H9 (cell line): ENCODE measurements around the gene CDYL2. TPM values are rescaled to one million over a fixed set of nuclear protein-coding genes. Genes with fewer than 3 reads are reported as not detected.
"Not testable (repeated sequence)": the region's sequence is repeated elsewhere in the genome, so short reads cannot be mapped to it uniquely, and the experiment has no call there.

ENCODE experiments used
- DNase-seq: peaks from one replicate; pipeline ENCODE4 v3.0.0-alpha.2; 2017
- H2AFZ ChIP-seq: one replicate; pipeline ENCODE4 v1.6.1; 2013; ENCODE audit warnings: mild to moderate bottlenecking, low read length, control low read depth, moderate library complexity
- H2AK5ac ChIP-seq: 2 replicates; pipeline ENCODE4 v1.6.1; 2013; ENCODE audit warnings: low read length, control low read depth, mixed read lengths; ENCODE audit not compliant: insufficient read length
- H2BK120ac ChIP-seq: one replicate; pipeline ENCODE4 v1.6.1; 2013; ENCODE audit warnings: low read depth, mild to moderate bottlenecking, low read length, control low read depth, inconsistent platforms; ENCODE audit not compliant: poor library complexity, severe bottlenecking
- H2BK12ac ChIP-seq: 2 replicates; pipeline ENCODE4 v1.6.1; 2013; ENCODE audit warnings: low read length, control low read depth, mixed read lengths, low read depth; ENCODE audit not compliant: insufficient read length
- H2BK15ac ChIP-seq: 2 replicates; pipeline ENCODE4 v1.6.1; 2013; ENCODE audit warnings: low read depth, low read length, control low read depth
- H2BK20ac ChIP-seq: one replicate; pipeline ENCODE4 v1.6.1; 2013; ENCODE audit warnings: low read depth, mild to moderate bottlenecking, low read length, control low read depth, inconsistent platforms; ENCODE audit not compliant: poor library complexity, severe bottlenecking
- H2BK5ac ChIP-seq: 2 replicates; pipeline ENCODE4 v1.6.1; 2013; ENCODE audit warnings: low read length, control low read depth, mixed read lengths; ENCODE audit not compliant: insufficient read length
- H3K14ac ChIP-seq: 2 replicates; pipeline ENCODE4 v1.6.1; 2013; ENCODE audit warnings: low read length, control low read depth; ENCODE audit not compliant: insufficient read depth
- H3K18ac ChIP-seq: 2 replicates; pipeline ENCODE4 v1.6.1; 2013; ENCODE audit warnings: low read depth, mild to moderate bottlenecking, mixed read lengths, low read length, control low read depth; ENCODE audit not compliant: insufficient read length
- H3K23ac ChIP-seq: 2 replicates; pipeline ENCODE4 v1.6.1; 2013; ENCODE audit warnings: low read length, control low read depth, mixed read lengths, low read depth; ENCODE audit not compliant: insufficient read length
- H3K23me2 ChIP-seq: 2 replicates; pipeline ENCODE4 v1.6.1; 2013; ENCODE audit warnings: low read depth, mild to moderate bottlenecking, mixed read lengths, low read length, control low read depth; ENCODE audit not compliant: insufficient read length, poor library complexity, severe bottlenecking
- H3K27ac ChIP-seq: 2 replicates; pipeline ENCODE4 v1.5.1; 2013; ENCODE audit warnings: low read length, control low read depth, mixed read lengths, low read depth; ENCODE audit not compliant: insufficient read length
- H3K27me3 ChIP-seq: 2 replicates; pipeline ENCODE4 v1.6.1; 2013; ENCODE audit warnings: low read length, control low read depth, inconsistent platforms; ENCODE audit not compliant: insufficient read depth
- H3K4ac ChIP-seq: 2 replicates; pipeline ENCODE4 v1.6.1; 2013; ENCODE audit warnings: low read depth, mild to moderate bottlenecking, control low read depth, inconsistent platforms, low read length, moderate library complexity
- H3K4me1 ChIP-seq: 2 replicates; pipeline ENCODE4 v1.6.1; 2013; ENCODE audit warnings: low read length, control low read depth, inconsistent platforms; ENCODE audit not compliant: insufficient read depth
- H3K4me2 ChIP-seq: 2 replicates; pipeline ENCODE4 v1.6.1; 2013; ENCODE audit warnings: low read length, control low read depth, mixed read lengths; ENCODE audit not compliant: insufficient read length, insufficient read depth
- H3K56ac ChIP-seq: 2 replicates; pipeline ENCODE4 v1.6.1; 2013; ENCODE audit warnings: low read depth, mild to moderate bottlenecking, mixed read lengths, low read length, control low read depth; ENCODE audit not compliant: insufficient read length
- H3K79me1 ChIP-seq: 2 replicates; pipeline ENCODE4 v1.6.1; 2013; ENCODE audit warnings: low read depth, mild to moderate bottlenecking, moderate library complexity, low read length, control low read depth, inconsistent platforms; ENCODE audit not compliant: insufficient read depth, poor library complexity, severe bottlenecking
- H3K79me2 ChIP-seq: 2 replicates; pipeline ENCODE4 v1.6.1; 2013; ENCODE audit warnings: low read length, control low read depth, inconsistent platforms; ENCODE audit not compliant: insufficient read depth
- H3K9ac ChIP-seq: 2 replicates; pipeline ENCODE4 v1.6.1; 2013; ENCODE audit warnings: low read length, control low read depth, mixed read lengths; ENCODE audit not compliant: insufficient read length; ENCODE audit errors: extremely low read depth
- H3K9me3 ChIP-seq: one replicate; pipeline ENCODE4 v1.6.1; 2013; ENCODE audit warnings: low read depth, low read length, inconsistent platforms; ENCODE audit not compliant: control insufficient read depth
- H3T11ph ChIP-seq: one replicate; pipeline ENCODE4 v1.6.1; 2013; ENCODE audit warnings: mild to moderate bottlenecking, low read length, control low read depth, inconsistent platforms
- H4K20me1 ChIP-seq: one replicate; pipeline ENCODE4 v1.6.1; 2013; ENCODE audit not compliant: control insufficient read depth, insufficient read length, insufficient read depth
- H4K5ac ChIP-seq: 2 replicates; pipeline ENCODE4 v1.6.1; 2013; ENCODE audit warnings: low read depth, mild to moderate bottlenecking, mixed read lengths, low read length, control low read depth; ENCODE audit not compliant: insufficient read length
- H4K8ac ChIP-seq: replicated peaks from 2 replicates; pipeline ENCODE4 v1.6.1; 2013; ENCODE audit warnings: low read length, control low read depth, mixed read lengths, low read depth; ENCODE audit not compliant: insufficient read length
- H4K91ac ChIP-seq: 2 replicates; pipeline ENCODE4 v1.6.1; 2013; ENCODE audit warnings: low read depth, mild to moderate bottlenecking, moderate library complexity, mixed read lengths, low read length, control low read depth; ENCODE audit not compliant: insufficient read length
- H3K27ac Mint-ChIP-seq, 3 experiments: 2 replicates in 2 of 3; 3 replicates in 1 of 3; pipeline ENCODE4 v1.8.0; 2020 to 2021; ENCODE audit warnings: mixed read lengths in 3 of 3, mild to moderate bottlenecking in 1 of 3, moderate library complexity in 1 of 3
- H3K27me3 Mint-ChIP-seq: 2 replicates; pipeline ENCODE4 v1.8.0; 2021; ENCODE audit warnings: low read depth, mild to moderate bottlenecking, moderate library complexity, mixed read lengths
- H3K36me3 Mint-ChIP-seq, 3 experiments: 2 replicates in 2 of 3; 3 replicates in 1 of 3; pipeline ENCODE4 v1.8.0; 2020 to 2021; ENCODE audit warnings: low read depth in 3 of 3, mixed read lengths in 3 of 3; ENCODE audit not compliant: insufficient read depth in 1 of 3
- H3K4me1 Mint-ChIP-seq, 2 experiments: 2 replicates each; pipeline ENCODE4 v1.8.0; 2020; ENCODE audit warnings: mixed read lengths in 2 of 2
- H3K4me3 Mint-ChIP-seq, 2 experiments: 2 replicates in 1 of 2; 3 replicates in 1 of 2; pipeline ENCODE4 v1.8.0; 2020 to 2021; ENCODE audit warnings: mild to moderate bottlenecking in 2 of 2, mixed read lengths in 2 of 2, moderate library complexity in 1 of 2
- H3K9me3 Mint-ChIP-seq, 2 experiments: 2 replicates in 1 of 2; 3 replicates in 1 of 2; pipeline ENCODE4 v1.8.0; 2020; ENCODE audit warnings: mild to moderate bottlenecking in 2 of 2, mixed read lengths in 2 of 2, moderate library complexity in 1 of 2
- WGBS: extraction: QIAGEN DNeasy Blood & Tissue Kit; methylation state at CpG from one replicate; pipeline ENCODE4 v1.1.7; 2013; ENCODE audit warnings: missing lambda C conversion rate, low lambda C conversion rate, mixed read lengths; ENCODE audit not compliant: insufficient read length; ENCODE audit errors: extremely low coverage; 5-methylcytosine and 5-hydroxymethylcytosine counted together
- total RNA-seq: library from RNA; stranded (reverse); gene quantifications from 2 replicates; pipeline ENCODE4 v1.2.1, GENCODE V29; 2021
- TF ChIP-seq, protein P1 (sequence below): fragments of 200-600 bp; sonication (generic); conservative IDR thresholded peaks from 3 replicates; pipeline ENCODE4 v1.8.0; 2021; ENCODE audit warnings: antibody characterized with exemption, mild to moderate bottlenecking

CDYL2 gene
- total RNA-seq, 1 experiment from 2014 or later, result 4.2 TPM

DNA sequence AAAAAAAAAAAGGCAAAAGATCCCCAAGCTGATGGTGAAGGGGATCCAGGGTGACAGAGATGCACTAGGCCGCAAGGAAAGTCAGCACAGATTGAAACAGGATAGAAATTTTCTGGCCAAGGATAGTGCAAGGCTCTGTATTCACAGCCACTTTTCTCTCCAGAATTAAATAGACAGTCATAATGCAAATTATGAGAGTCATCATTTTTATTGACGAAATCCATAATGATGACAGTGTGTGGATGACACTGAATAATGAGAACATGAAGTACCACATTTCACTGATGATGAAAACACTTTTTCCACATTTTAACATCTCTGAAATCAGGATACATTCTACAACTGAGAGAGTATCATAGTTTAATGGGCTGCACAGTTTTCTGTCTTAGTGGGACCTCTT is 72.5 kb downstream of the CDYL2 start:
- no CpG with 5 or more reads among the region's 2 CpGs for WGBS
- H4K91ac ChIP-seq, result no peak overlapping the region
- no peak overlapping the region for H4K5ac ChIP-seq
- no peak overlapping the region for H2AK5ac ChIP-seq
- H2BK120ac ChIP-seq, result no peak overlapping the region
- no peaks in the 10 kb centered on the region for H3K9me3 ChIP-seq
- H2BK12ac ChIP-seq, result no peak overlapping the region
- H3K18ac ChIP-seq, result no peak overlapping the region
- H3T11ph ChIP-seq, result no peak overlapping the region
- H2BK20ac ChIP-seq, result no peak overlapping the region
- no peaks in the 10 kb centered on the region for H3K79me1 ChIP-seq
- no peak overlapping the region for H3K27ac Mint-ChIP-seq
- TF ChIP-seq, protein P1, sequence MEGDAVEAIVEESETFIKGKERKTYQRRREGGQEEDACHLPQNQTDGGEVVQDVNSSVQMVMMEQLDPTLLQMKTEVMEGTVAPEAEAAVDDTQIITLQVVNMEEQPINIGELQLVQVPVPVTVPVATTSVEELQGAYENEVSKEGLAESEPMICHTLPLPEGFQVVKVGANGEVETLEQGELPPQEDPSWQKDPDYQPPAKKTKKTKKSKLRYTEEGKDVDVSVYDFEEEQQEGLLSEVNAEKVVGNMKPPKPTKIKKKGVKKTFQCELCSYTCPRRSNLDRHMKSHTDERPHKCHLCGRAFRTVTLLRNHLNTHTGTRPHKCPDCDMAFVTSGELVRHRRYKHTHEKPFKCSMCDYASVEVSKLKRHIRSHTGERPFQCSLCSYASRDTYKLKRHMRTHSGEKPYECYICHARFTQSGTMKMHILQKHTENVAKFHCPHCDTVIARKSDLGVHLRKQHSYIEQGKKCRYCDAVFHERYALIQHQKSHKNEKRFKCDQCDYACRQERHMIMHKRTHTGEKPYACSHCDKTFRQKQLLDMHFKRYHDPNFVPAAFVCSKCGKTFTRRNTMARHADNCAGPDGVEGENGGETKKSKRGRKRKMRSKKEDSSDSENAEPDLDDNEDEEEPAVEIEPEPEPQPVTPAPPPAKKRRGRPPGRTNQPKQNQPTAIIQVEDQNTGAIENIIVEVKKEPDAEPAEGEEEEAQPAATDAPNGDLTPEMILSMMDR, result no peak
- peaks cover 5 to 21% of the 10 kb centered on the region in 2 experiments; a peak in 4 of 5 replicates for H3K9me3 Mint-ChIP-seq
- H2BK15ac ChIP-seq, result no peak overlapping the region
- H3K79me2 ChIP-seq, result no peaks in the 10 kb centered on the region
- H3K9ac ChIP-seq, result no peak overlapping the region
- no peaks in the 10 kb centered on the region for H3K4me1 ChIP-seq
- no peak overlapping the region for H3K4me3 Mint-ChIP-seq
- H4K20me1 ChIP-seq, result no peaks in the 10 kb centered on the region
- DNase-seq, result no peak
- H2AFZ ChIP-seq, result no peak overlapping the region
- no peak overlapping the region for H3K23ac ChIP-seq
- no peak overlapping the region for H3K4ac ChIP-seq
- H3K14ac ChIP-seq, result no peak overlapping the region
- no peak overlapping the region for H3K56ac ChIP-seq
- no peak overlapping the region for H3K4me2 ChIP-seq
- H3K27ac ChIP-seq, result no peak overlapping the region
- H2BK5ac ChIP-seq, result no peak overlapping the region
- H4K8ac ChIP-seq, result no peak overlapping the region
- H3K27me3 ChIP-seq, result no peaks in the 10 kb centered on the region
- H3K4me1 Mint-ChIP-seq, result no peaks in the 10 kb centered on the region
- peaks cover 0 to 4% (median 4%) of the 10 kb centered on the region in 3 experiments; a peak in 3 of 7 replicates for H3K36me3 Mint-ChIP-seq
- H3K27me3 Mint-ChIP-seq, result peaks cover 5% of the 10 kb centered on the region; the same call in 1 of the 2 replicates
- H3K23me2 ChIP-seq, result no peaks in the 10 kb centered on the region

DNA sequence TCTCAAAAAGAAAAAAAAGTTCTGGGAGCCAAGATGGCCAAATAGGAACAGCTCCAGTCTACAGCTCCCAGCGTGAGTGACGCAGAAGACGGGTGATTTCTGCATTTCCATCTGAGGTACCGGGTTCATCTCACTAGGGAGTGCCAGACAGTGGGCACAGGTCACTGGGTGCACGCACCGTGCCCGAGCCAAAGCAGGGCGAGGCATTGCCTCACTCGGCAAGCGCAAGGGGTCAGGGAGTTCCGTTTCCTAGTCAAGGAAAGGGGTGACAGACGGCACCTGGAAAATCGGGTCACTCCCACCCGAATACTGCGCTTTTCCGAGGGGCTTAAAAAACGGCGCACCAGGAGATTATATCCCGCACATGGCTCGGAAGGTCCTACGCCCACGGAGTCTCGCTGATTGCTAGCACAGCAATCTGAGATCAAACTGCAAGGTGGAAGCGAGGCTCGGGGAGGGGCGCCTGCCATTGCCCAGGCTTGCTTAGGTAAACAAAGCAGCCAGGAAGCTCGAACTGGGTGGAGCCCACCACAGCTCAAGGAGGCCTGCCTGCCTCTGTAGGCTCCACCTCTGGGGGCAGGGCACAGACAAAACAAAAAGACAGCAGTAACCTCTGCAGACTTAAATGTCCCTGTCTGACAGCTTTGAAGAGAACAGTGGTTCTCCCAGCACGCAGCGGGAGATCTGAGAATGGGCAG is 77.2 kb downstream of the CDYL2 start:
- WGBS, result no CpG with 5 or more reads among the region's 29 CpGs
- not testable (repeated sequence) for H3K27ac ChIP-seq, H2BK12ac ChIP-seq, H3K79me1 ChIP-seq, H2BK20ac ChIP-seq, H3K23me2 ChIP-seq, H3K27me3 ChIP-seq, H3K4me3 Mint-ChIP-seq, H2BK5ac ChIP-seq, H4K20me1 ChIP-seq, H2BK15ac ChIP-seq, H3K4me2 ChIP-seq, H2AFZ ChIP-seq, H4K91ac ChIP-seq, H2AK5ac ChIP-seq, H3K9me3 ChIP-seq, H3K4me1 Mint-ChIP-seq, H3K4ac ChIP-seq, H3K27me3 Mint-ChIP-seq, DNase-seq, H3K27ac Mint-ChIP-seq, H3K9ac ChIP-seq, H3T11ph ChIP-seq, H4K8ac ChIP-seq, H4K5ac ChIP-seq, H3K18ac ChIP-seq, H3K4me1 ChIP-seq, H2BK120ac ChIP-seq, H3K14ac ChIP-seq, H3K56ac ChIP-seq, H3K79me2 ChIP-seq, H3K23ac ChIP-seq
- peaks cover 22 to 39% of the 10 kb centered on the region in 2 experiments for H3K9me3 Mint-ChIP-seq
- peaks cover 2 to 11% (median 7%) of the 10 kb centered on the region in 3 experiments; a peak in 3 of 7 replicates for H3K36me3 Mint-ChIP-seq
